ENCODE results near the gene CNGA3.

- TF ChIP-seq, protein P1, sequence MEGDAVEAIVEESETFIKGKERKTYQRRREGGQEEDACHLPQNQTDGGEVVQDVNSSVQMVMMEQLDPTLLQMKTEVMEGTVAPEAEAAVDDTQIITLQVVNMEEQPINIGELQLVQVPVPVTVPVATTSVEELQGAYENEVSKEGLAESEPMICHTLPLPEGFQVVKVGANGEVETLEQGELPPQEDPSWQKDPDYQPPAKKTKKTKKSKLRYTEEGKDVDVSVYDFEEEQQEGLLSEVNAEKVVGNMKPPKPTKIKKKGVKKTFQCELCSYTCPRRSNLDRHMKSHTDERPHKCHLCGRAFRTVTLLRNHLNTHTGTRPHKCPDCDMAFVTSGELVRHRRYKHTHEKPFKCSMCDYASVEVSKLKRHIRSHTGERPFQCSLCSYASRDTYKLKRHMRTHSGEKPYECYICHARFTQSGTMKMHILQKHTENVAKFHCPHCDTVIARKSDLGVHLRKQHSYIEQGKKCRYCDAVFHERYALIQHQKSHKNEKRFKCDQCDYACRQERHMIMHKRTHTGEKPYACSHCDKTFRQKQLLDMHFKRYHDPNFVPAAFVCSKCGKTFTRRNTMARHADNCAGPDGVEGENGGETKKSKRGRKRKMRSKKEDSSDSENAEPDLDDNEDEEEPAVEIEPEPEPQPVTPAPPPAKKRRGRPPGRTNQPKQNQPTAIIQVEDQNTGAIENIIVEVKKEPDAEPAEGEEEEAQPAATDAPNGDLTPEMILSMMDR (IDR thresholded peaks at IDR 0.05), result no peak
- TF ChIP-seq POLR2A (IDR thresholded peaks at IDR 0.05; ENCODE audit: low read length), result no peak
- no peak for TF ChIP-seq RNF2 (IDR thresholded peaks at IDR 0.05; ENCODE audit: borderline replicate concordance, low read depth)
- TF ChIP-seq MAFK (IDR thresholded peaks at IDR 0.05; ENCODE audit: partially characterized antibody), result no peak
- TF ChIP-seq, protein P2, sequence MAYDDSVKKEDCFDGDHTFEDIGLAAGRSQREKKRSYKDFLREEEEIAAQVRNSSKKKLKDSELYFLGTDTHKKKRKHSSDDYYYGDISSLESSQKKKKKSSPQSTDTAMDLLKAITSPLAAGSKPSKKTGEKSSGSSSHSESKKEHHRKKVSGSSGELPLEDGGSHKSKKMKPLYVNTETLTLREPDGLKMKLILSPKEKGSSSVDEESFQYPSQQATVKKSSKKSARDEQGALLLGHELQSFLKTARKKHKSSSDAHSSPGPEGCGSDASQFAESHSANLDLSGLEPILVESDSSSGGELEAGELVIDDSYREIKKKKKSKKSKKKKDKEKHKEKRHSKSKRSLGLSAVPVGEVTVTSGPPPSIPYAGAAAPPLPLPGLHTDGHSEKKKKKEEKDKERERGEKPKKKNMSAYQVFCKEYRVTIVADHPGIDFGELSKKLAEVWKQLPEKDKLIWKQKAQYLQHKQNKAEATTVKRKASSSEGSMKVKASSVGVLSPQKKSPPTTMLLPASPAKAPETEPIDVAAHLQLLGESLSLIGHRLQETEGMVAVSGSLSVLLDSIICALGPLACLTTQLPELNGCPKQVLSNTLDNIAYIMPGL (CRISPR knock-in tag; IDR thresholded peaks at IDR 0.05; ENCODE audit: borderline replicate concordance), result no peak
- TF ChIP-seq ESRRA (IDR thresholded peaks at IDR 0.05; ENCODE audit: borderline replicate concordance, low read length), result no peak
- TF ChIP-seq, protein P3, sequence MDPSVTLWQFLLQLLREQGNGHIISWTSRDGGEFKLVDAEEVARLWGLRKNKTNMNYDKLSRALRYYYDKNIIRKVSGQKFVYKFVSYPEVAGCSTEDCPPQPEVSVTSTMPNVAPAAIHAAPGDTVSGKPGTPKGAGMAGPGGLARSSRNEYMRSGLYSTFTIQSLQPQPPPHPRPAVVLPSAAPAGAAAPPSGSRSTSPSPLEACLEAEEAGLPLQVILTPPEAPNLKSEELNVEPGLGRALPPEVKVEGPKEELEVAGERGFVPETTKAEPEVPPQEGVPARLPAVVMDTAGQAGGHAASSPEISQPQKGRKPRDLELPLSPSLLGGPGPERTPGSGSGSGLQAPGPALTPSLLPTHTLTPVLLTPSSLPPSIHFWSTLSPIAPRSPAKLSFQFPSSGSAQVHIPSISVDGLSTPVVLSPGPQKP (IDR thresholded peaks at IDR 0.05; ENCODE audit: low read depth, low read length), result no peak
- no peak for TF ChIP-seq JUNB (IDR thresholded peaks at IDR 0.05)
- TF ChIP-seq, protein P4, sequence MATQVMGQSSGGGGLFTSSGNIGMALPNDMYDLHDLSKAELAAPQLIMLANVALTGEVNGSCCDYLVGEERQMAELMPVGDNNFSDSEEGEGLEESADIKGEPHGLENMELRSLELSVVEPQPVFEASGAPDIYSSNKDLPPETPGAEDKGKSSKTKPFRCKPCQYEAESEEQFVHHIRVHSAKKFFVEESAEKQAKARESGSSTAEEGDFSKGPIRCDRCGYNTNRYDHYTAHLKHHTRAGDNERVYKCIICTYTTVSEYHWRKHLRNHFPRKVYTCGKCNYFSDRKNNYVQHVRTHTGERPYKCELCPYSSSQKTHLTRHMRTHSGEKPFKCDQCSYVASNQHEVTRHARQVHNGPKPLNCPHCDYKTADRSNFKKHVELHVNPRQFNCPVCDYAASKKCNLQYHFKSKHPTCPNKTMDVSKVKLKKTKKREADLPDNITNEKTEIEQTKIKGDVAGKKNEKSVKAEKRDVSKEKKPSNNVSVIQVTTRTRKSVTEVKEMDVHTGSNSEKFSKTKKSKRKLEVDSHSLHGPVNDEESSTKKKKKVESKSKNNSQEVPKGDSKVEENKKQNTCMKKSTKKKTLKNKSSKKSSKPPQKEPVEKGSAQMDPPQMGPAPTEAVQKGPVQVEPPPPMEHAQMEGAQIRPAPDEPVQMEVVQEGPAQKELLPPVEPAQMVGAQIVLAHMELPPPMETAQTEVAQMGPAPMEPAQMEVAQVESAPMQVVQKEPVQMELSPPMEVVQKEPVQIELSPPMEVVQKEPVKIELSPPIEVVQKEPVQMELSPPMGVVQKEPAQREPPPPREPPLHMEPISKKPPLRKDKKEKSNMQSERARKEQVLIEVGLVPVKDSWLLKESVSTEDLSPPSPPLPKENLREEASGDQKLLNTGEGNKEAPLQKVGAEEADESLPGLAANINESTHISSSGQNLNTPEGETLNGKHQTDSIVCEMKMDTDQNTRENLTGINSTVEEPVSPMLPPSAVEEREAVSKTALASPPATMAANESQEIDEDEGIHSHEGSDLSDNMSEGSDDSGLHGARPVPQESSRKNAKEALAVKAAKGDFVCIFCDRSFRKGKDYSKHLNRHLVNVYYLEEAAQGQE (IDR thresholded peaks at IDR 0.05), result no peak
- TF ChIP-seq SMC3 (IDR thresholded peaks at IDR 0.05), result no peak
- no peak for TF ChIP-seq RFX5 (IDR thresholded peaks at IDR 0.05)
- TF ChIP-seq BHLHE40 (IDR thresholded peaks at IDR 0.05; ENCODE audit: low read depth, low read length), result no peak
- no peak for TF ChIP-seq NR3C1 (IDR thresholded peaks at IDR 0.05)
- no peak for TF ChIP-seq HDAC2 (IDR thresholded peaks at IDR 0.05)
Measured at GRCh38 chr2:98317214-98317613, 29.0 kb upstream of the CNGA3 start.
